K562 (cell line): ENCODE data around the gene RIOK3. TPM values are rescaled to one million over a fixed set of nuclear protein-coding genes. Genes with fewer than 3 reads are reported as not detected.
A peak's percentile ranks its signal among the peaks of the same experiment; 100 is the strongest.

Experiments
- ATF7 ChIP-seq: fragments of 450-650 bp; IDR thresholded peaks from 2 replicates; pipeline ENCODE4 v1.7.1; 2014; ENCODE audit warnings: mild to moderate bottlenecking, moderate library complexity
- CBFB ChIP-seq: sonication (generic); formaldehyde crosslinking; IDR thresholded peaks from 2 replicates; pipeline ENCODE4 v1.4.0; 2020; ENCODE audit warnings: mild to moderate bottlenecking, missing genetic modification reagents
- CREB3 ChIP-seq: fragments of 450-650 bp; conservative IDR thresholded peaks from 2 replicates; pipeline ENCODE4 v1.6.1; 2016; ENCODE audit warnings: missing genetic modification characterization, low read depth, mild to moderate bottlenecking, missing compliant biosample characterization, moderate library complexity
- ETV5 ChIP-seq: sonication (generic); formaldehyde crosslinking; IDR thresholded peaks from 2 replicates; pipeline ENCODE4 v1.4.0; 2020; ENCODE audit warnings: low read depth, mild to moderate bottlenecking, missing genetic modification reagents
- GABPB1 ChIP-seq: sonication (generic); formaldehyde crosslinking; IDR thresholded peaks from 2 replicates; pipeline ENCODE4 v1.8.0; 2022; ENCODE audit warnings: mild to moderate bottlenecking, missing genetic modification reagents
- GTF2F1 ChIP-seq: IDR thresholded peaks from 2 replicates; pipeline ENCODE4 v1.6.1; 2011; ENCODE audit warnings: low read depth, low read length, improper control_type of control experiment
- HDAC1 ChIP-seq, 2 experiments: fragments of 450-650 bp; IDR thresholded peaks; 2 replicates each; pipeline ENCODE4 v1.6.1; 2016 to 2017; ENCODE audit warnings: inconsistent platforms in 1 of 2, mild to moderate bottlenecking in 1 of 2, moderate library complexity in 1 of 2
- KLF6 ChIP-seq: fragments of 250-450 bp; sonication (Bioruptor Pico); IDR thresholded peaks from 2 replicates; pipeline ENCODE4 v1.4.0; 2020; ENCODE audit warnings: mild to moderate bottlenecking, moderate library complexity, borderline replicate concordance
- MAFF ChIP-seq: IDR thresholded peaks from 2 replicates; pipeline ENCODE4 v1.6.1; 2012; ENCODE audit warnings: low read length, improper control_type of control experiment
- MECOM ChIP-seq: fragments of 250-450 bp; sonication (Bioruptor Pico); IDR thresholded peaks from 2 replicates; pipeline ENCODE4 v1.8.0; 2022; ENCODE audit warnings: inconsistent platforms
- NFIX ChIP-seq: fragments of 250-450 bp; sonication (Bioruptor Pico); IDR thresholded peaks from 2 replicates; pipeline ENCODE4 v1.4.0; 2020; ENCODE audit warnings: low read depth, mild to moderate bottlenecking, moderate library complexity
- NKRF ChIP-seq: fragments of 450-650 bp; IDR thresholded peaks from 2 replicates; pipeline ENCODE4 v1.6.1; 2016; ENCODE audit warnings: borderline replicate concordance
- NR4A1 ChIP-seq, 2 experiments: fragments of 250-450 bp in 1 of 2; fragments of 450-650 bp in 1 of 2; sonication (Bioruptor Pico) in 1 of 2; IDR thresholded peaks; 2 replicates each; pipeline versions ENCODE4 v1.4.0 to v1.6.1; 2016 to 2020; ENCODE audit warnings: mild to moderate bottlenecking in 2 of 2, missing compliant biosample characterization in 1 of 2, missing genetic modification characterization in 1 of 2, moderate library complexity in 1 of 2
- OTX1 ChIP-seq: fragments of 450-650 bp; formaldehyde crosslinking; IDR thresholded peaks from 2 replicates; pipeline ENCODE4 v1.4.0; 2022; ENCODE audit warnings: mild to moderate bottlenecking
- POLR3A ChIP-seq: IDR thresholded peaks from 2 replicates; pipeline ENCODE4 v1.6.1; 2011; ENCODE audit warnings: borderline replicate concordance, mild to moderate bottlenecking, moderate library complexity; ENCODE audit not compliant: insufficient read length, insufficient read depth; ENCODE audit errors: extremely low read depth
- PRDM10 ChIP-seq: fragments of 450-650 bp; IDR thresholded peaks from 2 replicates; pipeline ENCODE4 v1.6.1; 2018; ENCODE audit not compliant: partially characterized antibody
- RB1 ChIP-seq: fragments of 450-650 bp; IDR thresholded peaks from 2 replicates; pipeline ENCODE4 v1.6.1; 2017; ENCODE audit warnings: low read depth, mild to moderate bottlenecking
- SMARCC2 ChIP-seq: fragments of 450-650 bp; IDR thresholded peaks from 2 replicates; pipeline ENCODE4 v1.6.1; 2017; ENCODE audit warnings: antibody characterized with exemption, moderate library complexity, mild to moderate bottlenecking, low read depth
- U2AF1 ChIP-seq: fragments of 200-400 bp; formaldehyde crosslinking; optimal IDR thresholded peaks from 2 replicates; pipeline ENCODE3; 2017; ENCODE audit warnings: mild to moderate bottlenecking, low read depth, low read length, moderate library complexity
- ZBTB26 ChIP-seq: fragments of 450-650 bp; formaldehyde crosslinking; IDR thresholded peaks from 2 replicates; pipeline ENCODE4 v1.4.0; 2022; ENCODE audit warnings: missing genetic modification characterization
- ZFP1 ChIP-seq: fragments of 450-650 bp; formaldehyde crosslinking; IDR thresholded peaks from 2 replicates; pipeline ENCODE4 v1.4.0; 2020; ENCODE audit warnings: mild to moderate bottlenecking, mixed read lengths
- ZNF121 ChIP-seq: sonication (generic); formaldehyde crosslinking; conservative IDR thresholded peaks from 2 replicates; pipeline ENCODE4 v1.8.0; 2022; ENCODE audit warnings: missing genetic modification reagents
- polyA plus RNA-seq, 8 experiments: library from polyadenylated mRNA; depleted of rRNA in 4 of 8; stranded (reverse) in 5 of 8; unstranded in 3 of 8; fragments of >200 nt; fragmentation: Nextera tagmentation in 2 of 8; fragmentation: Illumina TruSeq in 1 of 8; extraction: Ambion mirVana in 2 of 8; extraction: Trizol in 1 of 8; gene quantifications; 2 replicates each; pipeline versions ENCODE4 v1.2.1 to v1.2.3, GENCODE V29; 2011 to 2014; ENCODE audit warnings: inconsistent platforms in 1 of 8, missing spikeins in 1 of 8
- total RNA-seq, 7 experiments: library from RNA; depleted of rRNA in 6 of 7; stranded (reverse); fragments of >200 nt in 6 of 7; fragmentation: Illumina TruSeq in 2 of 7; extraction: Trizol in 2 of 7; gene quantifications; 2 replicates each; pipeline versions ENCODE4 v1.2.1 to v1.2.3, GENCODE V29; 2011 to 2021; ENCODE audit warnings: low replicate concordance in 1 of 7

The RIOK3 gene
- total and polyA plus RNA-seq, 9 of the 15 experiments (the other 6 are each of a cell fraction or from before 2014, with no cell fraction given), result 21.4 to 89.5 (median 62.9) TPM

- TF ChIP-seq MAFF (peak; percentile 42), HDAC1 (IDR thresholded peaks at IDR 0.05) (peak in 1 of 2 experiments; percentile 43; a peak in 1 of 4 replicates), U2AF1 (no peak), ATF7 (peak; percentile 61; the same call in 1 of the 2 replicates), NR4A1 (CRISPR knock-in tag; IDR thresholded peaks at IDR 0.05) (no peak), NR4A1 (tag; IDR thresholded peaks at IDR 0.05) (no peak), SMARCC2 (0 out of 2 replicates have a peak, but pooled peaks have one; percentile 49), GTF2F1 (no peak), CREB3 (tag) (no peak), ZFP1 (no peak), RB1 (no peak), ZBTB26 (CRISPR knock-in tag) (no peak), NFIX (CRISPR knock-in tag) (no peak), POLR3A (no peak), PRDM10 (peak; percentile 7), ETV5 (no peak), MECOM (CRISPR knock-in tag) (no peak), GABPB1 (CRISPR knock-in tag) (0 out of 2 replicates have a peak, but pooled peaks have one; percentile 3), NKRF (no peak), KLF6 (CRISPR knock-in tag) (no peak), OTX1 (CRISPR knock-in tag) (no peak), ZNF121 (CRISPR knock-in tag) (no peak), CBFB (CRISPR knock-in tag) (no peak)
Measured at GRCh38 chr18:23529604-23530003, 76.5 kb downstream of the RIOK3 start (continued).
